Left renal cortex interstitium (tissue), 4 donors: Measurements from ENCODE around the gene CHRNB2. TPM values are rescaled to one million over a fixed set of nuclear protein-coding genes. Genes with fewer than 3 reads are reported as not detected.
A peak's percentile ranks its signal among the peaks of the same experiment; 100 is the strongest.

Source experiments
- DNase-seq, 4 donors: peaks; one replicate each; pipeline ENCODE4 v3.0.0-alpha.2; 2013; ENCODE audit warnings: low read depth in 4 of 4, low spot score in 2 of 4, missing footprints in 1 of 4
- polyA plus RNA-seq, 4 donors: library from polyadenylated mRNA; unstranded; fragments of 120-200 nt; gene quantifications; one replicate each; pipeline ENCODE4 v1.2.1, GENCODE V29; 2013; ENCODE audit not compliant: insufficient read length in 4 of 4

CHRNB2 gene
- polyA plus RNA-seq, 4 donors = 0.37 to 0.67 (median 0.41) TPM

GRCh38 chr1:154608397-154609270 lies 41.1 kb downstream of the CHRNB2 start:
- peak in 3 of 4 donors; percentile 40 to 50 (median 46) for DNase-seq

- no peak for DNase-seq
Observed at GRCh38 chr1:154609398-154610380, 42.1 kb downstream of the CHRNB2 start.

GRCh38 chr1:154611150-154611862 lies 43.7 kb downstream of the CHRNB2 start:
- no peak for DNase-seq

GRCh38 chr1:154614247-154614646 lies 46.7 kb downstream of the CHRNB2 start:
- DNase-seq = no peak

- DNase-seq = no peak
Observed at GRCh38 chr1:154614901-154615300, 47.3 kb downstream of the CHRNB2 start.

- DNase-seq = no peak
Observed at GRCh38 chr1:154615411-154615810, 47.8 kb downstream of the CHRNB2 start.

- no peak for DNase-seq
Observed at GRCh38 chr1:154616659-154617345, 49.2 kb downstream of the CHRNB2 start.

GRCh38 chr1:154619181-154619948 lies 51.8 kb downstream of the CHRNB2 start:
- DNase-seq = no peak

GRCh38 chr1:154620751-154621150 lies 53.2 kb downstream of the CHRNB2 start:
- no peak for DNase-seq

- DNase-seq = no peak
Observed at GRCh38 chr1:154621875-154622274, 54.3 kb downstream of the CHRNB2 start.

GRCh38 chr1:154622503-154623039 lies 55.0 kb downstream of the CHRNB2 start:
- DNase-seq = no peak

- no peak for DNase-seq
Observed at GRCh38 chr1:154623358-154623757, 55.8 kb downstream of the CHRNB2 start.

- DNase-seq = no peak
Observed at GRCh38 chr1:154624746-154625643, 57.4 kb downstream of the CHRNB2 start.

GRCh38 chr1:154626456-154627256 lies 59.1 kb downstream of the CHRNB2 start:
- no peak for DNase-seq

GRCh38 chr1:154627257-154628120 lies 59.9 kb downstream of the CHRNB2 start:
- peak; percentile 80 to 91 (median 86) for DNase-seq

GRCh38 chr1:154628121-154628405 lies 60.5 kb downstream of the CHRNB2 start:
- DNase-seq = no peak
